ENCODE data around the gene CLCN7.

CLCN7 gene

GRCh38 chr16:1464196-1464893 lies 10.5 kb downstream of the CLCN7 start:
- no peak for DNase-seq (ENCODE audit: low read depth)

GRCh38 chr16:1461146-1461545 lies 13.7 kb downstream of the CLCN7 start:
- no peak for DNase-seq (ENCODE audit: low read depth)

GRCh38 chr16:1460602-1461138 lies 14.2 kb downstream of the CLCN7 start:
- no peak for DNase-seq (ENCODE audit: low read depth)

GRCh38 chr16:1459967-1460366 lies 14.9 kb downstream of the CLCN7 start:
- DNase-seq (ENCODE audit: low read depth) = no peak

- no peak for DNase-seq (ENCODE audit: low read depth)
These were observed 15.9 kb downstream of the CLCN7 start for GRCh38 chr16:1458977-1459341.

GRCh38 chr16:1458336-1458976 lies 16.4 kb downstream of the CLCN7 start:
- DNase-seq (ENCODE audit: low read depth) = no peak

GRCh38 chr16:1457489-1458245 lies 17.2 kb downstream of the CLCN7 start:
- no peak for DNase-seq (ENCODE audit: low read depth)

- no peak for DNase-seq (ENCODE audit: low read depth)
These were observed 17.9 kb downstream of the CLCN7 start for GRCh38 chr16:1456951-1457350.

GRCh38 chr16:1455190-1456171 lies 19.3 kb downstream of the CLCN7 start:
- no peak for DNase-seq (ENCODE audit: low read depth)

GRCh38 chr16:1454561-1454960 lies 20.3 kb downstream of the CLCN7 start:
- no peak for DNase-seq (ENCODE audit: low read depth)

GRCh38 chr16:1453316-1453715 lies 21.5 kb downstream of the CLCN7 start:
- DNase-seq (ENCODE audit: low read depth) = no peak

- DNase-seq (ENCODE audit: low read depth) = no peak
These were observed 22.3 kb downstream of the CLCN7 start for GRCh38 chr16:1452530-1452929.

GRCh38 chr16:1451702-1452392 lies 23.0 kb downstream of the CLCN7 start:
- no peak for DNase-seq (ENCODE audit: low read depth)

GRCh38 chr16:1450841-1451240 lies 24.0 kb downstream of the CLCN7 start:
- no peak for DNase-seq (ENCODE audit: low read depth)

- DNase-seq (ENCODE audit: low read depth) = no peak
These were observed 24.6 kb downstream of the CLCN7 start for GRCh38 chr16:1450218-1450617.

- no peak for DNase-seq (ENCODE audit: low read depth)
These were observed 25.5 kb downstream of the CLCN7 start for GRCh38 chr16:1449201-1449788.

GRCh38 chr16:1448536-1449116 lies 26.2 kb downstream of the CLCN7 start:
- no peak for DNase-seq (ENCODE audit: low read depth)

GRCh38 chr16:1447965-1448364 lies 26.9 kb downstream of the CLCN7 start:
- no peak for DNase-seq (ENCODE audit: low read depth)

GRCh38 chr16:1446296-1447080 lies 28.3 kb downstream of the CLCN7 start:
- DNase-seq (ENCODE audit: low read depth) = no peak

All from HS-27A (cell line).